IMR-90 (cell line): ENCODE measurements around the gene SLFN12. TPM values are rescaled to one million over a fixed set of nuclear protein-coding genes. Genes with fewer than 3 reads are reported as not detected.

Source experiments
- ATAC-seq: fragments of 200-7000 bp; cut with Tn5 transposase; 2 replicates; pipeline ENCODE4 v1.9.1; 2020; ENCODE audit warnings: low read depth, mild to moderate bottlenecking, moderate library complexity
- BruUV-seq: library from RNA; stranded (reverse); fragments of 400-500 nt; replicated peaks from 2 replicates; lab custom pipeline; 2021; lab: Mats Ljungman, UMichigan
- CTCF ChIA-PET: fragments of 300-600 bp; formaldehyde crosslinking; extraction: SDS; loops from one replicate; lab custom pipeline; 2021; ENCODE audit warnings: antibody characterized with exemption; lab: Yijun Ruan, JAX
- POLR2A ChIA-PET: fragments of 300-600 bp; sonication (Branson Sonifier 250); formaldehyde crosslinking; loops from one replicate; lab custom pipeline; 2022; ENCODE audit warnings: antibody characterized with exemption; ENCODE audit not compliant: unreplicated experiment; lab: Charles Lee
- DNase-seq: peaks from one replicate; pipeline ENCODE4 v3.0.0; 2013
- H2AFZ ChIP-seq: replicated peaks from 2 replicates; pipeline ENCODE3; 2013; ENCODE audit warnings: low read length, mild to moderate bottlenecking; ENCODE audit not compliant: poor library complexity
- H2AK5ac ChIP-seq: 2 replicates; pipeline ENCODE4 v1.6.1; 2013; ENCODE audit warnings: low read depth, low read length, inconsistent platforms
- H2AK9ac ChIP-seq: replicated peaks from 2 replicates; pipeline ENCODE3; 2013; ENCODE audit warnings: mild to moderate bottlenecking, low read depth, low read length, moderate library complexity; ENCODE audit not compliant: poor library complexity
- H2BK120ac ChIP-seq: 2 replicates; pipeline ENCODE4 v1.6.1; 2013; ENCODE audit warnings: low read depth, low read length, inconsistent platforms
- H2BK15ac ChIP-seq: 3 replicates; pipeline ENCODE4 v1.6.1; 2013; ENCODE audit warnings: low read depth, low read length, inconsistent platforms
- H2BK20ac ChIP-seq: 2 replicates; pipeline ENCODE4 v1.6.1; 2013; ENCODE audit warnings: low read depth, mild to moderate bottlenecking, inconsistent platforms, low read length, moderate library complexity
- H2BK5ac ChIP-seq: 2 replicates; pipeline ENCODE4 v1.6.1; 2013; ENCODE audit warnings: mild to moderate bottlenecking, low read depth, low read length, inconsistent platforms; ENCODE audit not compliant: poor library complexity, severe bottlenecking
- H3K14ac ChIP-seq: replicated peaks from 2 replicates; pipeline ENCODE4 v1.6.1; 2013; ENCODE audit warnings: low read depth, low read length, inconsistent platforms
- H3K18ac ChIP-seq: 2 replicates; pipeline ENCODE4 v1.6.1; 2013; ENCODE audit warnings: low read depth, low read length, control low read depth
- H3K23ac ChIP-seq: 2 replicates; pipeline ENCODE4 v1.6.1; 2013; ENCODE audit warnings: low read depth, low read length, inconsistent platforms
- H3K27ac ChIP-seq: 2 replicates; pipeline ENCODE4 v1.5.1; 2013; ENCODE audit warnings: mild to moderate bottlenecking, control low read depth, low read length; ENCODE audit not compliant: insufficient read depth
- H3K27me3 ChIP-seq: 2 replicates; pipeline ENCODE4 v1.6.1; 2013; ENCODE audit warnings: low read length; ENCODE audit not compliant: control insufficient read depth, insufficient read depth
- H3K36me3 ChIP-seq: 2 replicates; pipeline ENCODE4 v1.6.1; 2013; ENCODE audit warnings: low read length, mixed read lengths; ENCODE audit not compliant: control insufficient read depth, insufficient read depth
- H3K4ac ChIP-seq: 2 replicates; pipeline ENCODE4 v1.6.1; 2013; ENCODE audit warnings: low read depth, low read length, inconsistent platforms
- H3K4me1 ChIP-seq: 2 replicates; pipeline ENCODE4 v1.6.1; 2013; ENCODE audit warnings: low read length, mixed read lengths; ENCODE audit not compliant: control insufficient read depth, insufficient read depth
- H3K4me2 ChIP-seq: 2 replicates; pipeline ENCODE4 v1.6.1; 2013; ENCODE audit warnings: low read depth, mild to moderate bottlenecking, control low read depth, low read length, moderate library complexity
- H3K4me3 ChIP-seq: 2 replicates; pipeline ENCODE4 v1.5.1; 2013; ENCODE audit warnings: low read depth, mild to moderate bottlenecking, control low read depth, low read length, moderate library complexity; ENCODE audit not compliant: insufficient read depth
- H3K56ac ChIP-seq: 2 replicates; pipeline ENCODE4 v1.6.1; 2013; ENCODE audit warnings: low read length, inconsistent platforms; ENCODE audit not compliant: insufficient read depth; ENCODE audit errors: extremely low read depth
- H3K79me1 ChIP-seq, 2 experiments: 2 replicates each; pipeline ENCODE4 v1.6.1; 2013; ENCODE audit warnings: low read length in 2 of 2, inconsistent platforms in 1 of 2, low read depth in 1 of 2
- H3K9ac ChIP-seq: 2 replicates; pipeline ENCODE4 v1.6.1; 2013; ENCODE audit warnings: low read depth, low read length, control low read depth
- H3K9me1 ChIP-seq: 2 replicates; pipeline ENCODE4 v1.6.1; 2013; ENCODE audit warnings: low read length, inconsistent platforms; ENCODE audit not compliant: insufficient read depth
- H3K9me3 ChIP-seq: 2 replicates; pipeline ENCODE4 v1.6.1; 2013; ENCODE audit warnings: low read length; ENCODE audit not compliant: control insufficient read depth, insufficient read depth
- H4K20me1 ChIP-seq: 2 replicates; pipeline ENCODE4 v1.6.1; 2013; ENCODE audit warnings: low read length, inconsistent platforms; ENCODE audit not compliant: insufficient read depth
- H4K5ac ChIP-seq: 2 replicates; pipeline ENCODE4 v1.6.1; 2013; ENCODE audit warnings: mild to moderate bottlenecking, low read depth, low read length, control low read depth
- H4K8ac ChIP-seq, 2 experiments: 2 replicates each; pipeline ENCODE4 v1.6.1; 2013; ENCODE audit warnings: low read depth in 2 of 2, low read length in 2 of 2, control low read depth in 1 of 2, inconsistent platforms in 1 of 2
- H4K91ac ChIP-seq: 2 replicates; pipeline ENCODE4 v1.6.1; 2013; ENCODE audit warnings: low read depth, low read length, inconsistent platforms; ENCODE audit not compliant: insufficient read depth
- CEBPB ChIP-seq: IDR thresholded peaks from 2 replicates; pipeline ENCODE4 v1.6.1; 2012; ENCODE audit warnings: low read depth, low read length, improper control_type of control experiment
- FOS ChIP-seq: fragments of 150-350 bp; IDR thresholded peaks from 2 replicates; pipeline ENCODE4 v1.6.1; 2016; ENCODE audit warnings: low read depth, low read length
- WGBS, 2 experiments: methylation state at CpG; one replicate each; pipeline versions ENCODE4 v1.1.5 to v1.1.7; 2013; ENCODE audit warnings: missing lambda C conversion rate in 2 of 2; ENCODE audit not compliant: insufficient read length in 1 of 2; ENCODE audit errors: extremely low coverage in 2 of 2; 5-methylcytosine and 5-hydroxymethylcytosine counted together
- dilution Hi-C: fragments of 300-500 bp; cut with HindIII; formaldehyde crosslinking; loops from one replicate; pipeline ENCODE4 v1.14.3; 2018; ENCODE audit warnings: low sequenced_read_pairs; ENCODE audit not compliant: unreplicated experiment
- in situ Hi-C: fragments of 300-500 bp; cut with MboI; formaldehyde crosslinking; loops from 3 replicates; pipeline ENCODE4 v1.14.3; 2019; ENCODE audit warnings: low sequenced_read_pairs, inconsistent platforms, mixed read lengths
- intact Hi-C: fragments of 100-400 bp; cut with micrococcal nuclease; formaldehyde crosslinking; loops from 2 replicates; pipeline ENCODE4 v1.10.0; 2022
- polyA plus RNA-seq, 3 experiments: library from polyadenylated mRNA; depleted of rRNA; stranded (reverse); fragments of >200 nt; gene quantifications; 2 replicates each; pipeline ENCODE4 v1.2.3, GENCODE V29; 2012; ENCODE audit warnings: low replicate concordance in 1 of 3
- total RNA-seq: library from RNA; depleted of rRNA; stranded (reverse); fragments of >200 nt; gene quantifications from 2 replicates; pipeline ENCODE4 v1.2.3, GENCODE V29; 2012

The SLFN12 gene
- total and polyA plus RNA-seq, 2 of the 4 experiments (the other 2 are of a cell fraction), result 16.6 to 38.9 TPM

- Histone ChIP-seq H4K91ac (no peak overlapping the region), H3K9ac (no peak overlapping the region), H4K20me1 (no peaks in the 10 kb centered on the region), H3K4me2 (no peak overlapping the region), H3K9me3 (no peaks in the 10 kb centered on the region), H3K36me3 (no peaks in the 10 kb centered on the region), H2AFZ (no peak overlapping the region), H3K9me1 (no peaks in the 10 kb centered on the region), H2BK15ac (no peak overlapping the region), H3K18ac (no peak overlapping the region), H2BK20ac (no peak overlapping the region), H3K23ac (no peak overlapping the region), H3K14ac (no peak overlapping the region), H3K56ac (no peak overlapping the region), H2AK5ac (no peak overlapping the region), H3K27ac (no peak overlapping the region), H3K4me1 (no peaks in the 10 kb centered on the region), H3K27me3 (peaks cover 8% of the 10 kb centered on the region; the same call in 1 of the 2 replicates), H4K8ac (no peak overlapping the region), H2AK9ac (no peak overlapping the region), H2BK120ac (no peak overlapping the region), H2BK5ac (no peak overlapping the region), H3K79me1 (no peaks in the 10 kb centered on the region), H4K5ac (no peak overlapping the region), H3K4ac (no peak overlapping the region), H3K4me3 (no peak overlapping the region)
- no peak for ATAC-seq
- intact Hi-C loops, result no loop called here
- dilution Hi-C loops, result no loop called here
- WGBS, 2 experiments, result no CpG with 5 or more reads among the region's 2 CpGs
- POLR2A ChIA-PET, result no interaction called here
- CTCF ChIA-PET, result no interaction called here
- TF ChIP-seq CEBPB (no peak), FOS (no peak)
- in situ Hi-C loops, result no loop called here
- no TSS peak for BruUV-seq
- no peak for DNase-seq
These were observed 44.1 kb upstream of the SLFN12 start for GRCh38 chr17:35476283-35476820.
